K562 (cell line): ENCODE measurements around the gene GCGR. TPM values are rescaled to one million over a fixed set of nuclear protein-coding genes. Genes with fewer than 3 reads are reported as not detected.

Source experiments
- ATAC-seq: fragments of 200-7000 bp; cut with Tn5 transposase; 3 replicates; pipeline ENCODE4 v1.9.1; 2020; ENCODE audit warnings: moderate library complexity
- BruUV-seq: library from RNA; stranded (reverse); fragments of 400-500 nt; replicated peaks from 2 replicates; lab custom pipeline; 2021; lab: Mats Ljungman, UMichigan
- CTCF ChIA-PET: fragments of 300-600 bp; formaldehyde crosslinking; extraction: SDS; loops from one replicate; lab custom pipeline; 2021; ENCODE audit warnings: low intra/inter-chr PET ratio; lab: Yijun Ruan, JAX
- POLR2A ChIA-PET: fragments of 300-600, 350-650 bp; sonication (Branson Sonifier 250); formaldehyde crosslinking; extraction: SDS; loops from one replicate; lab custom pipeline; 2021; ENCODE audit warnings: antibody characterized with exemption, inconsistent platforms; lab: Yijun Ruan, JAX
- DNase-seq, 4 experiments: peaks; one replicate each; pipeline versions ENCODE4 v3.0.0 to v3.0.0-alpha.2; 2011 to 2018; ENCODE audit warnings: low spot score in 3 of 4, mixed read lengths in 3 of 4; ENCODE audit errors: extremely low read depth in 1 of 4
- FAIRE-seq: peaks from 2 replicates; lab custom pipeline; 2011; peaks lifted over from hg19 to GRCh38; lab: Jason Lieb, UNC
- H2AFZ ChIP-seq: 2 replicates; pipeline ENCODE4 v1.6.0; 2011; ENCODE audit warnings: low read depth, low read length, control low read depth, inconsistent platforms
- H3K27ac ChIP-seq: fragments of 200-600 bp; 3 replicates; pipeline ENCODE4 v1.8.0; 2011; ENCODE audit warnings: low read depth, mild to moderate bottlenecking, control low read depth, inconsistent platforms, low read length, moderate library complexity, mixed read lengths; ENCODE audit errors: extremely low read depth
- H3K27me3 ChIP-seq, 2 experiments: fragments of 300-600 bp in 1 of 2; 2 replicates in 1 of 2; 3 replicates in 1 of 2; pipeline versions ENCODE4 v1.6.0 to v1.8.0; 2011; ENCODE audit warnings: inconsistent platforms in 2 of 2, low read length in 2 of 2, mild to moderate bottlenecking in 1 of 2, mixed read lengths in 1 of 2, moderate library complexity in 1 of 2; ENCODE audit not compliant: control insufficient read depth in 2 of 2, insufficient read depth in 2 of 2
- H3K36me3 ChIP-seq: fragments of 300-600 bp; 3 replicates; pipeline ENCODE4 v1.8.0; 2011; ENCODE audit warnings: mild to moderate bottlenecking, low read length, inconsistent platforms; ENCODE audit not compliant: control insufficient read depth, insufficient read depth
- H3K4me1 ChIP-seq, 2 experiments: fragments of 200-600 bp in 1 of 2; replicated peaks in 1 of 2; 2 replicates in 1 of 2; 3 replicates in 1 of 2; pipeline versions ENCODE4 v1.5.1 to v1.8.0; 2011; ENCODE audit warnings: inconsistent platforms in 2 of 2, low read length in 2 of 2, mild to moderate bottlenecking in 1 of 2, mixed read lengths in 1 of 2, moderate library complexity in 1 of 2; ENCODE audit not compliant: control insufficient read depth in 2 of 2, insufficient read depth in 2 of 2
- H3K4me2 ChIP-seq: 2 replicates; pipeline ENCODE4 v1.6.1; 2011; ENCODE audit warnings: low read length, control low read depth, inconsistent platforms, mixed read lengths; ENCODE audit not compliant: insufficient read depth
- H3K4me3 ChIP-seq: fragments of 200-600 bp; sonication (generic), shearing (Covaris generic); 2 replicates; pipeline ENCODE4 v1.5.1; 2016; ENCODE audit warnings: control low read depth, inconsistent platforms
- H3K79me2 ChIP-seq: fragments of 200-600 bp; 3 replicates; pipeline ENCODE4 v1.8.0; 2011; ENCODE audit warnings: low read length, inconsistent platforms; ENCODE audit not compliant: control insufficient read depth, insufficient read depth
- H3K9ac ChIP-seq, 2 experiments: 2 replicates each; pipeline versions ENCODE4 v1.6.0 to v1.6.1; 2011; ENCODE audit warnings: low read depth in 2 of 2, low read length in 2 of 2, control low read depth in 1 of 2, inconsistent platforms in 1 of 2, mild to moderate bottlenecking in 1 of 2, mixed read lengths in 1 of 2; ENCODE audit not compliant: insufficient read depth in 1 of 2
- H3K9me1 ChIP-seq: one replicate; pipeline ENCODE4 v1.6.0; 2011; ENCODE audit warnings: inconsistent platforms, mild to moderate bottlenecking, low read length, moderate library complexity; ENCODE audit not compliant: control insufficient read depth, insufficient read depth
- H3K9me3 ChIP-seq: replicated peaks from 2 replicates; pipeline ENCODE4 v1.5.1; 2011; ENCODE audit warnings: low read depth, low read length, inconsistent platforms; ENCODE audit not compliant: control insufficient read depth, insufficient read depth
- H4K20me1 ChIP-seq: replicated peaks from 2 replicates; pipeline ENCODE4 v1.6.1; 2011; ENCODE audit warnings: low read length, inconsistent platforms, mixed read lengths; ENCODE audit not compliant: control insufficient read depth, insufficient read depth
- DPF2 ChIP-seq: fragments of 450-650 bp; IDR thresholded peaks from 2 replicates; pipeline ENCODE4 v1.6.1; 2016
- FOXJ3 ChIP-seq: sonication (generic); formaldehyde crosslinking; IDR thresholded peaks from 2 replicates; pipeline ENCODE4 v1.4.0; 2020; ENCODE audit warnings: mild to moderate bottlenecking, missing genetic modification reagents
- MTF1 ChIP-seq: fragments of 250-450 bp; sonication (Bioruptor Pico); IDR thresholded peaks from 2 replicates; pipeline ENCODE4 v1.9.0; 2021; ENCODE audit warnings: moderate library complexity, mild to moderate bottlenecking, inconsistent platforms, borderline replicate concordance
- NCOA6 ChIP-seq: fragments of 450-650 bp; IDR thresholded peaks from 2 replicates; pipeline ENCODE4 v1.6.1; 2017; ENCODE audit warnings: mild to moderate bottlenecking
- NFE2L1 ChIP-seq: fragments of 450-650 bp; IDR thresholded peaks from 2 replicates; pipeline ENCODE4 v1.6.1; 2016; ENCODE audit warnings: missing genetic modification characterization, low read depth, mild to moderate bottlenecking, missing compliant biosample characterization, moderate library complexity, borderline replicate concordance
- NFIX ChIP-seq: fragments of 250-450 bp; sonication (Bioruptor Pico); IDR thresholded peaks from 2 replicates; pipeline ENCODE4 v1.4.0; 2020; ENCODE audit warnings: low read depth, mild to moderate bottlenecking, moderate library complexity
- PHF20 ChIP-seq: fragments of 450-650 bp; IDR thresholded peaks from 2 replicates; pipeline ENCODE4 v1.6.1; 2018; ENCODE audit not compliant: partially characterized antibody
- POLR2H ChIP-seq: IDR thresholded peaks from 2 replicates; pipeline ENCODE4 v1.6.1; 2016; ENCODE audit warnings: missing genetic modification characterization, low read depth, mild to moderate bottlenecking, control low read depth, missing compliant biosample characterization, moderate library complexity
- RBFOX2 ChIP-seq: fragments of 200-400 bp; formaldehyde crosslinking; IDR thresholded peaks from 2 replicates; pipeline ENCODE4 v1.6.1; 2017; ENCODE audit warnings: low read depth, mild to moderate bottlenecking, low read length, moderate library complexity
- RBM22 ChIP-seq: fragments of 200-400 bp; formaldehyde crosslinking; IDR thresholded peaks from 2 replicates; pipeline ENCODE4 v1.6.1; 2018; ENCODE audit warnings: low read length, low read depth; ENCODE audit not compliant: poor library complexity, severe bottlenecking
- SIN3B ChIP-seq: fragments of 450-650 bp; IDR thresholded peaks from 2 replicates; pipeline ENCODE4 v1.6.1; 2017; ENCODE audit warnings: low read depth, mild to moderate bottlenecking, moderate library complexity
- SRSF1 ChIP-seq: fragments of 200-400 bp; formaldehyde crosslinking; IDR thresholded peaks from 2 replicates; pipeline ENCODE4 v1.6.1; 2017; ENCODE audit warnings: mild to moderate bottlenecking, low read depth, low read length, moderate library complexity
- TAF15 ChIP-seq: fragments of 200-400 bp; formaldehyde crosslinking; IDR thresholded peaks from 2 replicates; pipeline ENCODE4 v1.6.1; 2017; ENCODE audit warnings: mild to moderate bottlenecking, low read depth, low read length, moderate library complexity
- THAP12 ChIP-seq: fragments of 250-450 bp; sonication (Bioruptor Pico); IDR thresholded peaks from 2 replicates; pipeline ENCODE4 v1.9.0; 2021; ENCODE audit warnings: mild to moderate bottlenecking, inconsistent platforms
- ZBTB33 ChIP-seq: sonication (generic); formaldehyde crosslinking; IDR thresholded peaks from 2 replicates; pipeline ENCODE4 v1.8.1; 2023; ENCODE audit warnings: mild to moderate bottlenecking, missing genetic modification reagents
- ZBTB5 ChIP-seq: fragments of 450-650 bp; IDR thresholded peaks from 2 replicates; pipeline ENCODE4 v1.6.1; 2017; ENCODE audit warnings: antibody characterized with exemption
- ZNF239 ChIP-seq: fragments of 250-450 bp; sonication (Bioruptor Pico); IDR thresholded peaks from 2 replicates; pipeline ENCODE4 v1.4.0; 2020; ENCODE audit warnings: mild to moderate bottlenecking
- ZNF253 ChIP-seq: fragments of 250-450 bp; sonication (Bioruptor Pico); conservative IDR thresholded peaks from 2 replicates; pipeline ENCODE4 v1.6.1; 2021; ENCODE audit warnings: mild to moderate bottlenecking
- ZNF830 ChIP-seq: fragments of 250-450 bp; sonication (Bioruptor Pico); IDR thresholded peaks from 2 replicates; pipeline ENCODE4 v1.5.0; 2021; ENCODE audit warnings: mild to moderate bottlenecking
- WGBS: fragments of 100-300 bp; shearing (Covaris generic); methylation state at CpG from one replicate; pipeline ENCODE4 v1.1.6; 2016; ENCODE audit warnings: low coverage, mixed read lengths; ENCODE audit not compliant: insufficient coverage; ENCODE audit errors: missing lambda C conversion rate; 5-methylcytosine and 5-hydroxymethylcytosine counted together
- in situ Hi-C: fragments of 300-500 bp; cut with MboI; formaldehyde crosslinking; loops from 4 replicates; pipeline ENCODE4 v1.15.0; 2018; ENCODE audit warnings: inconsistent platforms, mixed read lengths
- intact Hi-C: fragments of 100-400 bp; cut with micrococcal nuclease; formaldehyde crosslinking; loops from 2 replicates; pipeline ENCODE4 v1.14.2; 2022
- polyA plus RNA-seq, 8 experiments: library from polyadenylated mRNA; depleted of rRNA in 4 of 8; stranded (reverse) in 5 of 8; unstranded in 3 of 8; fragments of >200 nt; fragmentation: Nextera tagmentation in 2 of 8; fragmentation: Illumina TruSeq in 1 of 8; extraction: Ambion mirVana in 2 of 8; extraction: Trizol in 1 of 8; gene quantifications; 2 replicates each; pipeline versions ENCODE4 v1.2.1 to v1.2.3, GENCODE V29; 2011 to 2014; ENCODE audit warnings: inconsistent platforms in 1 of 8, missing spikeins in 1 of 8
- total RNA-seq, 7 experiments: library from RNA; depleted of rRNA in 6 of 7; stranded (reverse); fragments of >200 nt in 6 of 7; fragmentation: Illumina TruSeq in 2 of 7; extraction: Trizol in 2 of 7; gene quantifications; 2 replicates each; pipeline versions ENCODE4 v1.2.1 to v1.2.3, GENCODE V29; 2011 to 2021; ENCODE audit warnings: low replicate concordance in 1 of 7

Gene GCGR
- total and polyA plus RNA-seq, 9 of the 15 experiments (the other 6 are each of a cell fraction or from before 2014, with no cell fraction given) = not detected

GRCh38 chr17:81841866-81842265 lies 37.9 kb downstream of the GCGR start:
- no peak for FAIRE-seq
- in situ Hi-C loops (no loop called here), intact Hi-C loops (no loop called here)
- Histone ChIP-seq H2AFZ (no peak overlapping the region), H3K79me2 (no peaks in the 10 kb centered on the region), H3K9me1 (no peaks in the 10 kb centered on the region), H3K4me1 (peaks cover 4 to 50% of the 10 kb centered on the region in 2 experiments; a peak in 4 of 5 replicates), H3K27me3 (no peaks in the 10 kb centered on the region), H3K9ac (peak overlapping the region in 1 of 2 experiments; percentile 65; a peak in 1 of 4 replicates), H3K36me3 (peaks cover 43% of the 10 kb centered on the region; the same call in 2 of the 3 replicates), H3K27ac (no peak overlapping the region), H3K9me3 (no peaks in the 10 kb centered on the region), H4K20me1 (peaks cover 13% of the 10 kb centered on the region), H3K4me2 (no peak overlapping the region), H3K4me3 (no peak overlapping the region)
- no TSS peak for BruUV-seq
- WGBS = 70% methylated on average over 8 of the region's 15 CpGs
- CTCF ChIA-PET = no interaction called here
- POLR2A ChIA-PET = interaction anchor here (0.8 to 8.0 kb wide), 7 partner anchors 9 to 188 kb away, joined by 3 to 85 read pairs (median 21); partner anchors contain the start of genes MCRIP1 and P4HB
- no peak for ATAC-seq
- no peak for DNase-seq
- TF ChIP-seq NFIX (CRISPR knock-in tag) (no peak), ZBTB5 (no peak), ZBTB33 (CRISPR knock-in tag) (no peak), THAP12 (CRISPR knock-in tag) (no peak), DPF2 (no peak), ZNF253 (CRISPR knock-in tag) (no peak), SIN3B (no peak), RBM22 (peak; percentile 87), ZNF830 (no peak), TAF15 (no peak), SRSF1 (no peak), MTF1 (no peak), RBFOX2 (peak; percentile 53; the same call in 1 of the 2 replicates), FOXJ3 (CRISPR knock-in tag) (no peak), NCOA6 (no peak), ZNF239 (CRISPR knock-in tag) (no peak), NFE2L1 (tag) (no peak), PHF20 (no peak), POLR2H (no peak)
